ENCODE data around the gene MEAF6.
"Not testable (repeated sequence)": the region's sequence is repeated elsewhere in the genome, so short reads cannot be mapped to it uniquely, and the experiment has no call there.

MEAF6 gene

GRCh38 chr1:37529888-37530287 is 15.3 kb upstream of the MEAF6 start:
- DNase-seq, result not testable (repeated sequence)

DNA sequence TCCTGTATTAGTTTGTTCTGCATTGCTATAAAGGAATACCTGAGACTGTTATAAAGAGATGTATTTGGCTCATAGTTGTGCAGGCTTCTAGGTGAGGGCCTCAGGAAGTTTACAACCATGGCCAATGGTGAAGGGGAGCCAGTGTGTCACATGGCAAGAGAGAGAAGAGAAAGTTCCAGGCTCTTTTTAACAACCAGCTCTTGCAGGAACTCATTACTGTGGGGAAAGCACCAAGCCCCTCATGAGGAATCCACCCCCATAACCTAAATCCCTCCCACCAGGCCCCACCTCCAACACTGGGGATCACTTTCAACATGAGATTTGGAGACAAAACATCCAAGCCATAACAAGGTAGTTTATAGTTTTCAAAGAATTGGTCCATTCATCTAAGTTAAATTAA is 5.0 kb upstream of the MEAF6 start:
- no peak for DNase-seq

GRCh38 chr1:37518929-37519328 is 4.4 kb upstream of the MEAF6 start:
- not testable (repeated sequence) for DNase-seq

DNA sequence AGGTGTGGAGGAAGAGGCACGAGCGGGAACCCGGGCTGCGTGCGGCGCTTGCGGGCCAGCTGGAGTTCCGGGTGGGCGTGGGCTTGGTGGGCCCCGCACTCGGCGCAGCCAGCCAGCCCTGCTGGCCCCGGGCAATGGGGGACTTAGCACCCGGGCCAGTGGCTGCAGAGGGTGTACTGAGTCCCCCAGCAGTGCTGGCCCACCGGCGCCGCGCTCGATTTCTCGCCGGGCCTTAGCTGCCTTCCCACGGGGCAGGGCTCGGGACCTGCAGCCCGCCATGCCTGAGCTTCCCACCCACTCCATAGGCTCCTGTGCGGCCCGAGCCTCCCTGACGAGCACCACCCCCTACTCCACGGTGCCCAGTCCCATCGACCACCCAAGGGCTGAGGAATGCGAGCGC is 3.7 kb upstream of the MEAF6 start:
- not testable (repeated sequence) for DNase-seq

- no peak for DNase-seq
Observed at GRCh38 chr1:37517569-37517968, 3.0 kb upstream of the MEAF6 start.

GRCh38 chr1:37515185-37516034 is 844 bp upstream of the MEAF6 start:
- no peak for DNase-seq

GRCh38 chr1:37513795-37514349 is 694 bp downstream of the MEAF6 start:
- no peak for DNase-seq

DNA sequence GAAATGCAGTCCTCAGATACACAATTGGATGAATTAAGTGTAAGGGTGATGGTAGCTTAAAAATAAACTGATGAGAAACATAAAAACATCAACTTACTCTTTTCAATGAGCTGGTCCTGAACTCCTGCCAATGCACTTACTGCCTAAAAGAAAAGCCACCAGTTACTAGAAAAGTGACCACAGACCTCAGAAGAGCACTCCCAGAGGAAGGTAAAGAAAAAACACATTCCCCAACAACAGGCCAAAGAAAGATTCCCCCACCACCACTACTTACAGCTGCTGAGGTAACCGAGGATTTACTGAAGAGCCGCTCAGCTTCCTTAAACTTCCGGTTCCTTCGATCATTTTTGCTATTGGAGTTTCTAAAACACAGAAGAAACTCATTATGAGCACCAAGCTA is 5.4 kb downstream of the MEAF6 start:
- DNase-seq, result no peak

- DNase-seq, result no peak
Observed at GRCh38 chr1:37506740-37507139, 7.8 kb downstream of the MEAF6 start.

GRCh38 chr1:37502791-37503190 is 11.8 kb downstream of the MEAF6 start:
- not testable (repeated sequence) for DNase-seq

- no peak for DNase-seq
Observed at GRCh38 chr1:37502104-37502503, 12.5 kb downstream of the MEAF6 start.

DNA sequence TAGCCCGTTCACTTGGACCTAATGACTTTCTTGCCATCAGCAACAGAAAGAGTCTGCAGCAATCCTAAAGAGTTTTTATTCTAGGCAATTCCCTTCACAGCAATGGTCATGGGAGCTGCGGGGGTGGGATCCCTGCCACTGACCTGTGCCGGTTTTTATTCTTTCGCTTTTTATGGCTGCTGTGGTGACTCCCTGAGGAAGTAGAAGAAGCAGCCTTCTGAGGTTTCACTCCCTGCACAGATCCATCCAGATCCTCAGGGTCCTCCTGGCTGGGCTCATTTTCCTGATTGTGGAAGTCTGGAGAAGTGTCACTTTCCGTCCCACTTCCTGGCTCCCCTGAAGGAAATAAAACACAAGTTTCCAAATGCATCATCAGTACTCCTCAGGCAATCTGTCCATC is 12.9 kb downstream of the MEAF6 start:
- DNase-seq, result no peak

DNA sequence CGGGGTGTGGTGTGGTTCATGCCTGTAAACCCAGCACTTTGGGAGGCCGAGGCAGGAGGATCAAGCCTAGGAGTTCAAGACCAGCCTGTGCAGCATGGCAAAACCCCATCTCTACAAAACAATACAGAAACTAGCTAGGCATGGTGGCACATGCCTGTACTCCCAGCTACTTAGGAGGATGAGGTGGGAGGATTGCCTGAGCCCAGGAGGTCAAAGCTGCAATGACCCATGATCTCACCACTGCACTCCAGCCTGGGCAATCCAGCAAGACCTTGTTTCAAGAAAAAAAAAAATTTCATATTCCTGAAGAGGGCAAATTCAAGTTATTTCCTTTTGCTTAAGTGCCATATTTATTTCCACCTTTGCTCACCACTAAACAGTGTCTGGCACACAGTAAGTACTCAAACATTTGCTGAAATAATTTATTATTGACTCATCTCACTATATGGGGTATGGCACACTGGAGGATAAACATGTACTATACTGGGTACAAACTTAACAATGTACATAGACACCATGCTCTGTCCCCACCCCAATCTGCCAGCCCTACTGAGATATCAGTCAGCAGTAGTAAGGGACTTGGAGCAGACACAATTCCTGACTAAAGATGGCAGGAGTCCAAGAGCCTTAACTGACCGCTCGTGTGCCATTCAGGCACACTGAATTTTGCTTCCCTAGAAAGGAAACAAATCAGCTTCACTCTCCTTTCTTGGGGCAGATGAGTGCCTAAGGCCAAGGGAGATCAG is 15.5 kb downstream of the MEAF6 start:
- DNase-seq, result no peak

DNA sequence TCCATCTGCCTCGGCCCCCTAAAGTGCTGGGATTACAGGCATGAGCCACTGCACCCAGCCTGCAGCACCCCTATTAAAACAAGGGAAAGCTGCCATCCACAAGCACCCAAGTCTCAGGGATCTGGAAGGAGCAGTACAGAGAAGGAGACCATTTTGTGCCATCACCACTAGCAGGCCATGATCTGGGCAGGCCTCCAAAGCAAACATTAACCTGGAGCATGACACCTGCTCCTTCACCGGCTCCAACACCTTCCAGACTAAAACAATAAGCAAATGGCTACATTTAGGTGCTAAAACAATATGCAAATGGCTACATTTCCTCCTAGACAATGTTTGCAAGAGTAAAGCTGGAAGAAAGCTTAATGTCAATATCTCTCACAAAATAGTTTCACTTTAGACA is 16.7 kb downstream of the MEAF6 start:
- DNase-seq, result no peak

DNA sequence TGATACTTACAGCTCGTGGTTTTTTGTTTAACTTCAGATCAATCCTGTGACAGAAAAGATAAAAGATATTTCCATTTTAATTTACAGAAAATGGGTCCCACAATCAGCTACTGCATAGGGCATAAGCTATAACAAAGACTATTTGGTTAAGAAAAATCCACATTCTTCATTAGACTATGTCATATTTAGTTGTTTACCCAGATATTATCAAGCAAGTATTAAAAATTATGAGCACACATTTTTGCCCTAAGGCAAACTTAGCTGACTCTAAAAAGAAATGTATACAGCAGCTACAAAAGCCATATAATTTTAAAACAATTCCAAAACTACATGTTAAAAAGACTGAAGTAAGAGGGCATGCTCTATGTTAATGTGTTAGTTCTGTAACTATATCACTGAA is 18.7 kb downstream of the MEAF6 start:
- no peak for DNase-seq

DNA sequence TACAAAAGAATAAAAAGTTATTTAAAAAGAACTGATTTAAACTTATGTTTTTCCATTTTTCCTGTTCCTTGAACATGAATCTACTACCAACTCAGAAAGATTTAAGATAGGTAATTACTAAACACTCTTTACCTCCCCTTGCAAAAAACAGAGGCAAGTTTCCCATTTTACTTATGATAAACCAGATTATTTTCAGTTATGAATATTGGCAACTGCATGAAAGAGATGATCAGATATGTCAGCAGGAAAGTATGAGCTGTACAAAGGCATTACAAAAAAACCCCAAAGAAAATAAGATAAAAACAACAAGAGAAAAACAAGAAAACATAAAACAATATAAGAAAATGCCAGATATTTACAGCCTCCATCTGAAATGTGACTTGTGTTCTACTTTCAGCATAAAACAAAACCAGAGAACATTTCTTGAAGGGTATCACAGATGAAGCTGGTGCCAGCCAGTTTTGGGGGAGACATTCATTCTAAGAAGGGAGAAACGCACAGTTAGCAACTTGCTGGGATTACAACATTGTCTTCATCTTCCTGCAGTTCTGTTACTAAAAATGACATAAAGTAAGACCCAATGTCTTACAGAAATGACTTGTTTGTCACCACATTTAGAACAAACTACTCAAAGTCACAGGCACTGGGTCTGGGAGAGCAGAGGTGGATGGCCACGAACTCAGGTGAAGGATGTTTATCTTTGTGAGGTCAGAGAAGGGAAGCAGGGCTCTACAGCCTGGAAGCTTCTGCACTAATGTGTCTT is 21.0 kb downstream of the MEAF6 start:
- DNase-seq, result no peak

DNA sequence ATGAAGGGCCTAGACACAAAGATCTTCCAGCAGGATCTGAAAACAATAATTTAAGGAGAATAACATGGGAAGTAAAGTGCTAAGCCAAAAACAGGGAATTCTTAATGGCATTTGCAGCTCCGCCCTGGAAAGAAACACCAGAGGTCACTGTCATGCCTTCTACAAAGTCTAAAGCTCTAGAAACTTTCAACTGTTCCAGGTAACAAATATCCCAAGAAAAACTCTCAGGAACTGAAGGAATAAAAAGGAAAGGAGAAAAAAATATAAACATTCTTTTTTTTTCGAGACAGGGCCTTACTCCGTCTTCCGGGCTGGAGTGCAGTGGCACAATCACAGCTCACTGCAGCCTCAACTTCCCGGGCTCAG is 27.0 kb downstream of the MEAF6 start:
- no peak for DNase-seq

- peak; percentile 33 to 37 for DNase-seq
Observed at GRCh38 chr1:37486680-37487618, 27.6 kb downstream of the MEAF6 start.

DNA sequence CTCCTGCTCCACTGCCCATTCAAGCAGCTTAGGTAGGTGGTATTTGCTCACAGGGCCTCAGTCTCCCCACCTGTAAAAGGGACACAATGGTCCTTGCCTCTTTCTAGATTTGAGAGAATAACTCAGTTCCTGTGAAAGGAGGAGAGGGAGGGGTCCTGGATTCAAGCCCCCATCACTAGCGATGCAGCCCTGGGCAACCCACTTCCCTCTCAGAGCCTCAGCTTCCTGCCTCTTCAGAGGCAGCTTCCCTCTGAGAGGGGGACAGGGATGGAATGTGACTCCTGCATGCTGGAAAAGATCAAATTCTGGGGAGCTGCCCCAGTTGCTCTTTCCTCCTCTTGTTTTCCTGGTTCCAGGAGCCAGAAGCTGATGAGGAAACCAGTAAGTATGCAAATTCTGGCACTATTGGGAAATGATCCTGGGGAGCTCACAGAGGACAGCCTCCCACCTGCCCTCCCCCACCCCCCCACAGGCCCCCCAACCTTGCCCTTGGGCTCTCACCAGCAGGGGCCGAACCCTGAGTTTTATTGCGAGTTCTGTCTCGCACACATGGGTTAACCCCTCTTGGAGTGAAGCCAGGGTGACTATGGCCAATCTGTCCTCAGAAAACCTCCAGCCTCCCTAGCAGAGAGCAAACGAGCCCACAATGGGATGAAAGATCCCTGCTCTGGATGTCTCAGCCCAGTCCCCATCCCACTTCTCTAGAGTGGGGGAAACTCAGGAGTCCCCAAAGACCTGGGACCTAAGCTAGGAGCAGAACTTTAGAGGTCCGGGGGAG is 28.5 kb downstream of the MEAF6 start:
- DNase-seq, result no peak

DNA sequence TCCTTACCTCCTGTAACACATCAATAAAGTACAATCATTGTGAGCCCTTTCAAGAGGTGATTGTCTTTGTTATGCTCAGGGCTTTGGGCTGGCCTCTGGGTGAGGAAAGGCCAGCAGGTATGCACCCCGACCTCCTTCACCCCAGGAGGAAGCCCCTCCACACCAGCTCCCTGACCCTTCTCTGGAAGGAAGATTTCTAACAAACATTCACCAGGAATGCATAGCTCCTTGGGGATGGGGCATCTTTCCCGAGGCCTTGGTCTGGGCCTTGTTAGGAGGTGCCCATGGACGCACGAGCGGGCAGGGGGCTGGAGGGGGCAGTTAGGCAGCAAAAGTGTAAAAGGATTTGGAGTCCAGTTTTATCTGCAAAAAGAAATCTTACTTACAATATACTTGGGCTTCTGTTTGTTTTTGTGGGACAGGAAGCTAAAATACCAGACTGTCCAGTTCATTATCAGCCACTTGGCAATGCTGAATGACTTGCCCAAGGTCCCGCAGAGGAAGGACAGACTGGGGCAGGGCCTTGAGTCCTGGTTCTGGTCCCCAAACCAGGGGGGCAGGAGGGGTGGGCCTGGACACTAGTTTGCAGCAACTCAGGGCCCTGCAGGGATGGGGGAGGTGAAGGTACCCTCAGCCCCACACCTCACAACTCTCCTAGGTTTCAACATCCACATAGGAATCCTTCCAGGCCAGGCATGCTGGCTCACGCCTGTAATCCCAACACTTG is 30.1 kb downstream of the MEAF6 start:
- DNase-seq, result no peak

- DNase-seq, result no peak
Observed at GRCh38 chr1:37483785-37484184, 30.8 kb downstream of the MEAF6 start.
